Measurements from ENCODE around the gene UBE2J2.
"Not testable (repeated sequence)": the region's sequence is repeated elsewhere in the genome, so short reads cannot be mapped to it uniquely, and the experiment has no call there.

The UBE2J2 gene
- 28.7 reads per million, percentile 55 among the genes with 10 or more reads in this experiment for total RNA-seq

GRCh38 chr1:1273512-1274298 is at the start of gene UBE2J2:
Gene UBE2J2, minus strand, starts transcription at chr1:1273854. Its CDS starts 5,862 bp downstream, at chr1:1267992.
- DNase-seq: peak; percentile 90

- no peak for DNase-seq
These were observed 49.3 kb upstream of the UBE2J2 start for GRCh38 chr1:1322952-1323351.

GRCh38 chr1:1322418-1322817 is 48.8 kb upstream of the UBE2J2 start:
- no peak for DNase-seq

GRCh38 chr1:1321477-1321876 is 47.8 kb upstream of the UBE2J2 start:
- no peak for DNase-seq

GRCh38 chr1:1320666-1321448 is 47.2 kb upstream of the UBE2J2 start:
- DNase-seq: no peak

GRCh38 chr1:1319646-1319941 is 45.9 kb upstream of the UBE2J2 start:
- no peak for DNase-seq

- DNase-seq: no peak
These were observed 45.4 kb upstream of the UBE2J2 start for GRCh38 chr1:1318777-1319645.

GRCh38 chr1:1318131-1318652 is 44.5 kb upstream of the UBE2J2 start:
- DNase-seq: no peak

GRCh38 chr1:1317420-1317819 is 43.8 kb upstream of the UBE2J2 start:
- DNase-seq: no peak

- DNase-seq: not testable (repeated sequence)
These were observed 42.5 kb upstream of the UBE2J2 start for GRCh38 chr1:1316199-1316598.

GRCh38 chr1:1315435-1315954 is 41.8 kb upstream of the UBE2J2 start:
- no peak for DNase-seq

- DNase-seq: no peak
These were observed 41.2 kb upstream of the UBE2J2 start for GRCh38 chr1:1314678-1315335.

- DNase-seq: no peak
These were observed 40.6 kb upstream of the UBE2J2 start for GRCh38 chr1:1314237-1314586.

GRCh38 chr1:1313500-1314236 is 40.0 kb upstream of the UBE2J2 start:
- no peak for DNase-seq

GRCh38 chr1:1312450-1313314 is 39.0 kb upstream of the UBE2J2 start:
- DNase-seq: no peak

GRCh38 chr1:1311107-1312104 is 37.8 kb upstream of the UBE2J2 start:
- DNase-seq: no peak

GRCh38 chr1:1310476-1311053 is 36.9 kb upstream of the UBE2J2 start:
- DNase-seq: no peak

- no peak for DNase-seq
These were observed 36.4 kb upstream of the UBE2J2 start for GRCh38 chr1:1310109-1310385.

All from effector CD4-positive, alpha-beta T cell (primary cell).